ENCODE results near the gene BCR. TPM values are rescaled to one million over a fixed set of nuclear protein-coding genes. Genes with fewer than 3 reads are reported as not detected.

The BCR gene
- total and polyA plus RNA-seq, 12 donors = 18.7 to 64.3 (median 42.4) TPM

DNA sequence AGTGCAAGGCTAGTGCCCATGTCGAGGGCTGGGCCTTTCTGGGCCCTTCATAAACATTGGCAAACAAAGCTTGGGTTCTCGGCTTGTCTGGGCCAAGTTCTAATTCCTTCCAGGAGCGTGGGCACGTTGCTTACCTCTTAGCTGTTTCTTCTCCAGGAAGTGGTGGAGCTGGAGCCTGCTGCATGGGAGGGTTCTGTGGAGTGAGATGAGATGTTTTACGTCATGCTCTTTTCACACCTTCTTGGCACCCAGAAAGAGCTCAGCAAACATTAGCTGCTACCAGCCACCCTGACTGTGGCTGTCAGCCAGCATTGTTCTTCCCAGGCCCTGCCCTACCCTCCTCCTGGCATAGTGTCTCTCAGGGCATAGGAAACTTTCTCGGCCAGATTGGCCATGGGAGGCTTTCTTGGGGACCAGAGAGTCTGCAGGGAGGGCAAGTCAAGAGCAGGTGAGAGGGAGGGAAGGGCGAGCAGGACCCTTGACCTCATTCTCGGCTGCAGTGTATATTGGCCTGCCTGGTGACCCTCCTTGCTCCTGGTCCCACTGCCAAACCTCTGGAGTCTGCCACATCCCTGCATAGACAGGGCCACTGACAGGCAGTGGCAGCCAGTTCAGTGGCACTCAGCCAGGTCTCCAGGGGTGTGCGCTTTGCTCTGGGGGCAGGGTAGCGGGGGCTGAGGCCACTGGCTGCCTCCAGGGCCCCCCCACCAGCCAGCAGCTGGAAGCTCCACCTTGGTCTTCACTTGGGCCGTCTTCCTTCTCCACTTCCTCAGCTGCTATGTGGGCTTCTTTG, 98.8 kb downstream of the BCR start:
- no peak for TF ChIP-seq POLR2A (IDR thresholded peaks at IDR 0.05)
- TF ChIP-seq, protein P1, sequence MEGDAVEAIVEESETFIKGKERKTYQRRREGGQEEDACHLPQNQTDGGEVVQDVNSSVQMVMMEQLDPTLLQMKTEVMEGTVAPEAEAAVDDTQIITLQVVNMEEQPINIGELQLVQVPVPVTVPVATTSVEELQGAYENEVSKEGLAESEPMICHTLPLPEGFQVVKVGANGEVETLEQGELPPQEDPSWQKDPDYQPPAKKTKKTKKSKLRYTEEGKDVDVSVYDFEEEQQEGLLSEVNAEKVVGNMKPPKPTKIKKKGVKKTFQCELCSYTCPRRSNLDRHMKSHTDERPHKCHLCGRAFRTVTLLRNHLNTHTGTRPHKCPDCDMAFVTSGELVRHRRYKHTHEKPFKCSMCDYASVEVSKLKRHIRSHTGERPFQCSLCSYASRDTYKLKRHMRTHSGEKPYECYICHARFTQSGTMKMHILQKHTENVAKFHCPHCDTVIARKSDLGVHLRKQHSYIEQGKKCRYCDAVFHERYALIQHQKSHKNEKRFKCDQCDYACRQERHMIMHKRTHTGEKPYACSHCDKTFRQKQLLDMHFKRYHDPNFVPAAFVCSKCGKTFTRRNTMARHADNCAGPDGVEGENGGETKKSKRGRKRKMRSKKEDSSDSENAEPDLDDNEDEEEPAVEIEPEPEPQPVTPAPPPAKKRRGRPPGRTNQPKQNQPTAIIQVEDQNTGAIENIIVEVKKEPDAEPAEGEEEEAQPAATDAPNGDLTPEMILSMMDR (IDR thresholded peaks at IDR 0.05) = no peak
- intact Hi-C loops (cut with DNase I) = no loop called here
- no peaks in the 10 kb centered on the region for H3K27me3 ChIP-seq
- H3K9me3 ChIP-seq (replicated peaks in 1 of 3) = no peaks in the 10 kb centered on the region
- no peak overlapping the region for H3K4me3 ChIP-seq
- peak overlapping the region in 1 of 5 donors; percentile 18 for H3K27ac ChIP-seq
- no peak for DNase-seq
- WGBS, 4 donors = 71 to 80% (median 74%) methylated on average over 8 to 11 of the region's 11 CpGs
- H3K36me3 ChIP-seq (replicated peaks in 1 of 2) = peaks cover 0 to 4% of the 10 kb centered on the region in 2 donors
- peaks cover 0 to 11% of the 10 kb centered on the region in 2 donors for H3K4me1 ChIP-seq (replicated peaks in 1 of 2)

DNA sequence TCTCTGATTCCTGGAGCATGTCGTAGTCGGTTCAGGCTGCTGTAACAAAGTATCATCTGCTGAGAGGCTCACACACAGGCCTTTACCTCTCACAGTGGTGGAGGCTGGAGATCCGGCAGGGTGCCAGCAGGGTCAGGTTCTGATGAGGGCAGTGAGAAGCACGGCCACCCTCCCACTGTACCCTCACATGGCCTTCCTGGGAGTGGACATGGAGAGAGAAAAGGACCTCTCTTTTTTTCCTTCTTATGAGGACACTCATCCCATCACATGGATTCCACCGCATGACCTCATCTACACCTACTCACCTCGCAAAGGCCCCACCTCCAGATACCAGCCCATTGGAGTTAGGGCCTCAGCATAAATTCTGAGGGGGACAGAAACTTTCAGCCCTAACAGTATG, 99.5 kb downstream of the BCR start:
- H3K27ac ChIP-seq = no peak overlapping the region
- peaks cover 0 to 11% of the 10 kb centered on the region in 2 donors for H3K4me1 ChIP-seq (replicated peaks in 1 of 2)
- H3K27me3 ChIP-seq = no peaks in the 10 kb centered on the region
- no peak overlapping the region for H3K4me3 ChIP-seq
- peaks cover 0 to 4% of the 10 kb centered on the region in 2 donors for H3K36me3 ChIP-seq (replicated peaks in 1 of 2)
- TF ChIP-seq POLR2A (IDR thresholded peaks at IDR 0.05) = no peak
- TF ChIP-seq, protein P1 (IDR thresholded peaks at IDR 0.05) = no peak
- intact Hi-C loops (cut with DNase I) = loop anchor here (5.0 kb wide), 2 partner anchors 102 to 322 kb away; no protein-coding TSS in a partner anchor
- 79 to 91% (median 81%) methylated on average over 6 of the region's 6 CpGs for WGBS, 4 donors
- no peak for DNase-seq
- no peaks in the 10 kb centered on the region for H3K9me3 ChIP-seq (replicated peaks in 1 of 3)

DNA sequence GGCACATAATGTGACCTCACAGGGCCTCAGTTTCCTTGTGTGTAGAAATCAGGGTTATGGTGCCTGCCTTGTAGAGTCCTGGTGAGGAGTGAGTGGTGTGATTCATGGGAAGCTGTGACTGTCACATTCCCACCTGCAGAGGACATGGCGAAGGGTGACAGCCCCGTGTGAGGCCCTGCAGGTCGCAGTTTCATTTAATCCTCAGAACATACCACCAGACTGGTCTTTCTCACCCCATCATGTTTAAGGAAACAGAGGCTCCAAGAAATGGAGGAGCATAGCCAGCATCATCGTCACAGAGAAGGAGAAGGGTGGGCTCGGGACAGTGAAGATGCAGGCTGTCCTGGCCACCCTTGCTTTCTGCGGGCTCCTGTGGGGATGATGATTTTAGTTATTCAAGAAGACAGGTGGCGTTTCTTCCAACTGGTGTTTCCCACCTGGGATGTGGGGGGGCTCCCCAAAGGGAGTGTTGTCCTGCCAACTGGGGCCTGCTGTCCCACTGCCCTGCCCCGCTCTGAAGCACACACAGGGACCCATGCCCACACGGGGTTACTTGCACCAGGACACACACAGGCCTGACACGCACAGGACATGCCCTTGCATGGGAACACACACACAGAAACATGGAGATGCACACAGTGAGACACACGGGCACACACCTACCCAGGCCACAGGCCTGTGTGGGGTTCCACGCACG, 100.2 kb downstream of the BCR start:
- intact Hi-C loops (cut with DNase I) = loop anchor here (5.0 kb wide), 2 partner anchors 103 to 323 kb away; no protein-coding TSS in a partner anchor
- H3K36me3 ChIP-seq (replicated peaks in 1 of 2) = peaks cover 0 to 9% of the 10 kb centered on the region in 2 donors
- no peak overlapping the region for H3K4me3 ChIP-seq

DNA sequence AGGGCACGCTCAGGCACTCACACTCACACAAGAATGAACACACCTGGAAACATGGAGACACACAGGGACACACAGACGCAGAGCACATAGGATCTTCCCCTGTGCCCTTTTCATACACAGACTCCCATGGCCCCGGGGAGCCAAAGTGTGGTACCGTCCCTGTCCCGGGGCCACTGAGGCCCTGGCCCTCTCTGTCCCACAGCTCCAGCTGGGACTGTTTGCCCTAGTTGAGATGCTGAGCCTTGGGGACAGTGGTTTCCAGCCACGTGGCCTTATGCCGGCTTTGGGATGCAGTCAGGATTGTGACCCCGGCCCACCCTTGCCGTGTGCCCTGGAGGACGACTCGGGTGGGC, 100.7 kb downstream of the BCR start:
- Histone ChIP-seq H3K4me1 (replicated peaks in 1 of 2) (peaks cover 0 to 11% of the 10 kb centered on the region in 2 donors), H3K9me3 (replicated peaks in 1 of 3) (no peaks in the 10 kb centered on the region), H3K27me3 (no peaks in the 10 kb centered on the region), H3K36me3 (replicated peaks in 1 of 2) (peaks cover 0 to 14% of the 10 kb centered on the region in 2 donors), H3K4me3 (no peak overlapping the region), H3K27ac (peak overlapping the region in 2 of 5 donors; percentile 66 to 80)
- DNase-seq = no peak
- 77 to 87% (median 78%) methylated on average over 10 to 11 of the region's 11 CpGs; no CpG with 5 or more reads in 1 of the 4 donors for WGBS, 4 donors
- no peak for TF ChIP-seq POLR2A (IDR thresholded peaks at IDR 0.05)
- TF ChIP-seq, protein P1 (IDR thresholded peaks at IDR 0.05) = no peak
- intact Hi-C loops (cut with DNase I) = loop anchor here (5.0 kb wide), 2 partner anchors 104 to 324 kb away; no protein-coding TSS in a partner anchor

More for the DNA sequence above, 100.2 kb downstream of the BCR start:
- Histone ChIP-seq H3K27ac (no peak overlapping the region), H3K27me3 (no peaks in the 10 kb centered on the region), H3K4me1 (replicated peaks in 1 of 2) (peaks cover 0 to 11% of the 10 kb centered on the region in 2 donors), H3K9me3 (replicated peaks in 1 of 3) (no peaks in the 10 kb centered on the region)
- DNase-seq = no peak
- WGBS, 4 donors = 88 to 92% (median 92%) methylated on average over 6 to 13 of the region's 13 CpGs
- TF ChIP-seq, protein P1 (IDR thresholded peaks at IDR 0.05) = no peak
- TF ChIP-seq POLR2A (IDR thresholded peaks at IDR 0.05) = no peak
